GM23338 (cell line): ENCODE measurements around the gene OR4L1.

Experiments used
- POLR2AphosphoS5 ChIP-seq: IDR thresholded peaks from 2 replicates; pipeline ENCODE4 v1.6.1; 2016; ENCODE audit warnings: antibody characterized with exemption, low read depth
- TF ChIP-seq, protein P1 (sequence below), 2 experiments: fragments of 200-600 bp in 1 of 2; sonication (generic) in 1 of 2; conservative IDR thresholded peaks; 2 replicates each; pipeline versions ENCODE4 v1.5.1 to v1.6.1; 2016 to 2017; ENCODE audit warnings: antibody characterized with exemption in 2 of 2, low read depth in 2 of 2, mild to moderate bottlenecking in 2 of 2, moderate library complexity in 1 of 2

DNA sequence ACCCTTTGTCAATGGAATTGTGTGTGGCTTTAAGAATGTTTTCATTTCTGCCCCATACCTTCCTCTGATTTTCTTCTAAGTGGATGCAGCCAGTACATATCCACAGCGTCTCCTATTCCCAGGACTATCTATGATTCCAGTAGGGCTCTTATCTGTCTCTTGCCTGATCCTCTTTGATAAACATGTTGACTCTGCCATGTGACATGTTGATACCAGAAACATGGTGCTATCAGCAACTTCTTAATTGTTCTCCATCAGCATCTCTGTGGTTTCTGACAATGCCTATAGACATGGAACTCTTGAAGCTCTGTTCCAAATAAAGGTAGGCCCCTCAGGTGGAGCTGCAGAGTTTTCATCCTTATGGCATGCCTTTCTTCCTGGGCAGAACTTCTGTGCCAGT, 11.6 kb upstream of the OR4L1 start:
- TF ChIP-seq, protein P1, sequence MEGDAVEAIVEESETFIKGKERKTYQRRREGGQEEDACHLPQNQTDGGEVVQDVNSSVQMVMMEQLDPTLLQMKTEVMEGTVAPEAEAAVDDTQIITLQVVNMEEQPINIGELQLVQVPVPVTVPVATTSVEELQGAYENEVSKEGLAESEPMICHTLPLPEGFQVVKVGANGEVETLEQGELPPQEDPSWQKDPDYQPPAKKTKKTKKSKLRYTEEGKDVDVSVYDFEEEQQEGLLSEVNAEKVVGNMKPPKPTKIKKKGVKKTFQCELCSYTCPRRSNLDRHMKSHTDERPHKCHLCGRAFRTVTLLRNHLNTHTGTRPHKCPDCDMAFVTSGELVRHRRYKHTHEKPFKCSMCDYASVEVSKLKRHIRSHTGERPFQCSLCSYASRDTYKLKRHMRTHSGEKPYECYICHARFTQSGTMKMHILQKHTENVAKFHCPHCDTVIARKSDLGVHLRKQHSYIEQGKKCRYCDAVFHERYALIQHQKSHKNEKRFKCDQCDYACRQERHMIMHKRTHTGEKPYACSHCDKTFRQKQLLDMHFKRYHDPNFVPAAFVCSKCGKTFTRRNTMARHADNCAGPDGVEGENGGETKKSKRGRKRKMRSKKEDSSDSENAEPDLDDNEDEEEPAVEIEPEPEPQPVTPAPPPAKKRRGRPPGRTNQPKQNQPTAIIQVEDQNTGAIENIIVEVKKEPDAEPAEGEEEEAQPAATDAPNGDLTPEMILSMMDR (conservative IDR thresholded peaks at IDR 0.05; ENCODE audit: low read depth in 2 of 2): no peak
- no peak for TF ChIP-seq POLR2AphosphoS5
